Esophagus squamous epithelium (tissue), 5 donors: ENCODE measurements around the gene ERP44. TPM values are rescaled to one million over a fixed set of nuclear protein-coding genes. Genes with fewer than 3 reads are reported as not detected.

Experiments
- DNase-seq: peaks from one replicate; lab custom pipeline; 2025; lab: John Stamatoyannopoulos, UW
- H3K27ac ChIP-seq, 4 donors: fragments of 200-600 bp; sonication (generic); one replicate each; pipeline ENCODE4 v1.5.1; 2016 to 2019; ENCODE audit warnings: mild to moderate bottlenecking in 1 of 4
- H3K27me3 ChIP-seq, 4 donors: fragments of 200-600 bp; sonication (generic); 1 replicate in 3 of 4; 2 replicates in 1 of 4; pipeline versions ENCODE4 v1.5.1 to v1.6.0; 2017 to 2021; ENCODE audit warnings: antibody characterized with exemption in 1 of 4
- H3K36me3 ChIP-seq, 3 donors: fragments of 200-600 bp; sonication (generic); one replicate each; pipeline ENCODE4 v1.5.1; 2016 to 2019
- H3K4me1 ChIP-seq, 3 donors: fragments of 200-600 bp; sonication (generic); one replicate each; pipeline ENCODE4 v1.5.1; 2017 to 2019
- H3K4me3 ChIP-seq, 4 donors: fragments of 200-600 bp; sonication (generic); 1 replicate in 3 of 4; 2 replicates in 1 of 4; pipeline ENCODE4 v1.5.1; 2016 to 2019; ENCODE audit warnings: mild to moderate bottlenecking in 2 of 4, moderate library complexity in 1 of 4
- H3K9me3 ChIP-seq, 3 donors: fragments of 200-600 bp; sonication (generic); one replicate each; pipeline ENCODE4 v1.5.1; 2016 to 2019
- CTCF ChIP-seq, 6 experiments: fragments of 450-650 bp in 4 of 6; fragments of 200-600 bp in 2 of 6; sonication (generic) in 2 of 6; IDR thresholded peaks; one replicate each; pipeline ENCODE4 v1.5.1; 2016 to 2019; ENCODE audit warnings: antibody characterized with exemption in 6 of 6, mild to moderate bottlenecking in 4 of 6, moderate library complexity in 4 of 6
- POLR2A ChIP-seq, 4 donors: fragments of 450-650 bp; IDR thresholded peaks; one replicate each; pipeline ENCODE4 v1.6.1; 2017; ENCODE audit warnings: antibody characterized with exemption in 4 of 4, mild to moderate bottlenecking in 4 of 4, moderate library complexity in 3 of 4
- WGBS, 2 donors: methylation state at CpG; one replicate each; pipeline ENCODE4 v1.1.5; 2018; 5-methylcytosine and 5-hydroxymethylcytosine counted together
- intact Hi-C: fragments of 100-400 bp; cut with DNase I; formaldehyde crosslinking; loops from one replicate; pipeline ENCODE4 v1.15.0; 2022
- total RNA-seq, 4 donors: library from RNA; depleted of rRNA; stranded (reverse); fragments of >200 nt; gene quantifications; one replicate each; pipeline ENCODE4 v1.1.0, GENCODE V29; 2016
- donor health status: DM: yes; HTN: yes; CAD: no.

ERP44 gene
- total RNA-seq, 4 donors from 2014 or later: 13.5 to 19.2 (median 16.3) TPM

- DNase-seq: no peak
- Histone ChIP-seq H3K9me3 (no peaks in the 10 kb centered on the region), H3K4me3 (no peak overlapping the region), H3K27ac (no peak overlapping the region), H3K4me1 (no peaks in the 10 kb centered on the region), H3K36me3 (peaks cover 0 to 40% (median 0%) of the 10 kb centered on the region in 3 donors), H3K27me3 (no peaks in the 10 kb centered on the region)
- intact Hi-C loops: no loop called here
- 68 to 75% methylated on average over 1 of the region's 1 CpG for WGBS, 2 donors
- TF ChIP-seq POLR2A (IDR thresholded peaks at IDR 0.05) (no peak), CTCF (IDR thresholded peaks at IDR 0.05) (no peak)
Measured at GRCh38 chr9:99954819-99955218, 144.0 kb downstream of the ERP44 start.

- no peak for TF ChIP-seq POLR2A (IDR thresholded peaks at IDR 0.05)
- no peak for TF ChIP-seq CTCF (IDR thresholded peaks at IDR 0.05)
Measured at GRCh38 chr9:99953861-99954507, 144.8 kb downstream of the ERP44 start.

GRCh38 chr9:99948896-99949295 lies 149.9 kb downstream of the ERP44 start:
- no peak overlapping the region for H3K27ac ChIP-seq

More at GRCh38 chr9:99953861-99954507, 144.8 kb downstream of the ERP44 start:
- no peak for DNase-seq
- intact Hi-C loops: no loop called here
- H3K4me1 ChIP-seq: no peaks in the 10 kb centered on the region
- WGBS, 2 donors: 67 to 78% methylated on average over 3 of the region's 3 CpGs
- H3K36me3 ChIP-seq: peaks cover 0 to 32% (median 0%) of the 10 kb centered on the region in 3 donors
- no peak overlapping the region for H3K4me3 ChIP-seq
- no peaks in the 10 kb centered on the region for H3K9me3 ChIP-seq
- H3K27me3 ChIP-seq: no peaks in the 10 kb centered on the region
- no peak overlapping the region for H3K27ac ChIP-seq

GRCh38 chr9:99948482-99948881 lies 150.3 kb downstream of the ERP44 start:
- no peak overlapping the region for H3K4me3 ChIP-seq
- peaks cover 0 to 5% (median 0%) of the 10 kb centered on the region in 3 donors for H3K4me1 ChIP-seq
- intact Hi-C loops: no loop called here
- no peak for TF ChIP-seq CTCF (IDR thresholded peaks at IDR 0.05)
- TF ChIP-seq POLR2A (IDR thresholded peaks at IDR 0.05): no peak
- H3K27ac ChIP-seq: no peak overlapping the region
- H3K27me3 ChIP-seq: no peaks in the 10 kb centered on the region
- peaks cover 0 to 28% (median 0%) of the 10 kb centered on the region in 3 donors for H3K36me3 ChIP-seq
- WGBS, 2 donors: 90 to 98% methylated on average over 2 of the region's 2 CpGs
- no peaks in the 10 kb centered on the region for H3K9me3 ChIP-seq
- no peak for DNase-seq

More at GRCh38 chr9:99948896-99949295, 149.9 kb downstream of the ERP44 start:
- TF ChIP-seq POLR2A (IDR thresholded peaks at IDR 0.05): no peak
- TF ChIP-seq CTCF (IDR thresholded peaks at IDR 0.05): no peak
- H3K4me1 ChIP-seq: peaks cover 0 to 5% (median 0%) of the 10 kb centered on the region in 3 donors
- DNase-seq: no peak
- peaks cover 0 to 29% (median 0%) of the 10 kb centered on the region in 3 donors for H3K36me3 ChIP-seq
- intact Hi-C loops: no loop called here
- no peaks in the 10 kb centered on the region for H3K27me3 ChIP-seq
- H3K4me3 ChIP-seq: no peak overlapping the region
- no peaks in the 10 kb centered on the region for H3K9me3 ChIP-seq

- WGBS, 2 donors: 43 to 65% methylated on average over 3 of the region's 3 CpGs
- H3K4me3 ChIP-seq: no peak overlapping the region
- peaks cover 0 to 5% (median 0%) of the 10 kb centered on the region in 3 donors for H3K4me1 ChIP-seq
- peaks cover 0 to 26% (median 0%) of the 10 kb centered on the region in 3 donors for H3K36me3 ChIP-seq
- TF ChIP-seq CTCF (IDR thresholded peaks at IDR 0.05) (peak in 1 of 6 experiments; percentile 9), POLR2A (IDR thresholded peaks at IDR 0.05) (no peak)
- DNase-seq: no peak
- no peaks in the 10 kb centered on the region for H3K9me3 ChIP-seq
- intact Hi-C loops: no loop called here
- no peak overlapping the region for H3K27ac ChIP-seq
- H3K27me3 ChIP-seq: no peaks in the 10 kb centered on the region
Measured at GRCh38 chr9:99947395-99947794, 151.4 kb downstream of the ERP44 start.
